NCI-H510A treated with DMSO at 0.1 percent for 48 hours (cell line): ENCODE data around the gene B9D1.

Experiments used
- DNase-seq: peaks from one replicate; lab custom pipeline; 2025; lab: John Stamatoyannopoulos, UW

The B9D1 gene

GRCh38 chr17:19320876-19321275, 41.6 kb downstream of the B9D1 start:
- DNase-seq, result no peak

GRCh38 chr17:19319771-19320505, 42.6 kb downstream of the B9D1 start:
- DNase-seq, result no peak

GRCh38 chr17:19318611-19319010, 43.9 kb downstream of the B9D1 start:
- DNase-seq, result no peak

GRCh38 chr17:19317359-19318095, 45.0 kb downstream of the B9D1 start:
- DNase-seq, result peak; percentile 96

GRCh38 chr17:19316761-19317358, 45.7 kb downstream of the B9D1 start:
- no peak for DNase-seq

GRCh38 chr17:19315104-19315503, 47.4 kb downstream of the B9D1 start:
- no peak for DNase-seq

- no peak for DNase-seq
Measured at GRCh38 chr17:19313746-19314651, 48.5 kb downstream of the B9D1 start.

- no peak for DNase-seq
Measured at GRCh38 chr17:19313066-19313745, 49.3 kb downstream of the B9D1 start.

- no peak for DNase-seq
Measured at GRCh38 chr17:19312406-19312805, 50.1 kb downstream of the B9D1 start.

- no peak for DNase-seq
Measured at GRCh38 chr17:19311421-19312215, 50.9 kb downstream of the B9D1 start.

GRCh38 chr17:19311016-19311415, 51.5 kb downstream of the B9D1 start:
- DNase-seq, result no peak

- DNase-seq, result no peak
Measured at GRCh38 chr17:19310151-19310550, 52.4 kb downstream of the B9D1 start.

- no peak for DNase-seq
Measured at GRCh38 chr17:19309701-19310100, 52.8 kb downstream of the B9D1 start.

- DNase-seq, result no peak
Measured at GRCh38 chr17:19308398-19308797, 54.1 kb downstream of the B9D1 start.

- no peak for DNase-seq
Measured at GRCh38 chr17:19307521-19307920, 55.0 kb downstream of the B9D1 start.

- no peak for DNase-seq
Measured at GRCh38 chr17:19306160-19307111, 56.1 kb downstream of the B9D1 start.

- no peak for DNase-seq
Measured at GRCh38 chr17:19305761-19306159, 56.8 kb downstream of the B9D1 start.

GRCh38 chr17:19305256-19305655, 57.3 kb downstream of the B9D1 start:
- no peak for DNase-seq

GRCh38 chr17:19304751-19305150, 57.8 kb downstream of the B9D1 start:
- no peak for DNase-seq

GRCh38 chr17:19304209-19304608, 58.3 kb downstream of the B9D1 start:
- no peak for DNase-seq
